K562 (cell line): ENCODE data around the gene NAPA. TPM values are rescaled to one million over a fixed set of nuclear protein-coding genes. Genes with fewer than 3 reads are reported as not detected.
A peak's percentile ranks its signal among the peaks of the same experiment; 100 is the strongest.

ENCODE experiments used
- ATAC-seq: fragments of 200-7000 bp; cut with Tn5 transposase; 3 replicates; pipeline ENCODE4 v1.9.1; 2020; ENCODE audit warnings: moderate library complexity
- BruUV-seq: library from RNA; stranded (reverse); fragments of 400-500 nt; replicated peaks from 2 replicates; lab custom pipeline; 2021; lab: Mats Ljungman, UMichigan
- CTCF ChIA-PET: fragments of 300-600 bp; formaldehyde crosslinking; extraction: SDS; loops from one replicate; lab custom pipeline; 2021; ENCODE audit warnings: low intra/inter-chr PET ratio; lab: Yijun Ruan, JAX
- POLR2A ChIA-PET: fragments of 300-600, 350-650 bp; sonication (Branson Sonifier 250); formaldehyde crosslinking; extraction: SDS; loops from one replicate; lab custom pipeline; 2021; ENCODE audit warnings: antibody characterized with exemption, inconsistent platforms; lab: Yijun Ruan, JAX
- DNase-seq, 4 experiments: peaks; one replicate each; pipeline versions ENCODE4 v3.0.0 to v3.0.0-alpha.2; 2011 to 2018; ENCODE audit warnings: low spot score in 3 of 4, mixed read lengths in 3 of 4; ENCODE audit errors: extremely low read depth in 1 of 4
- FAIRE-seq: peaks from 2 replicates; lab custom pipeline; 2011; peaks lifted over from hg19 to GRCh38; lab: Jason Lieb, UNC
- H2AFZ ChIP-seq: 2 replicates; pipeline ENCODE4 v1.6.0; 2011; ENCODE audit warnings: low read depth, low read length, control low read depth, inconsistent platforms
- H3K27ac ChIP-seq: fragments of 200-600 bp; 3 replicates; pipeline ENCODE4 v1.8.0; 2011; ENCODE audit warnings: low read depth, mild to moderate bottlenecking, control low read depth, inconsistent platforms, low read length, moderate library complexity, mixed read lengths; ENCODE audit errors: extremely low read depth
- H3K27me3 ChIP-seq, 2 experiments: fragments of 300-600 bp in 1 of 2; 2 replicates in 1 of 2; 3 replicates in 1 of 2; pipeline versions ENCODE4 v1.6.0 to v1.8.0; 2011; ENCODE audit warnings: inconsistent platforms in 2 of 2, low read length in 2 of 2, mild to moderate bottlenecking in 1 of 2, mixed read lengths in 1 of 2, moderate library complexity in 1 of 2; ENCODE audit not compliant: control insufficient read depth in 2 of 2, insufficient read depth in 2 of 2
- H3K36me3 ChIP-seq: fragments of 300-600 bp; 3 replicates; pipeline ENCODE4 v1.8.0; 2011; ENCODE audit warnings: mild to moderate bottlenecking, low read length, inconsistent platforms; ENCODE audit not compliant: control insufficient read depth, insufficient read depth
- H3K4me1 ChIP-seq, 2 experiments: fragments of 200-600 bp in 1 of 2; replicated peaks in 1 of 2; 2 replicates in 1 of 2; 3 replicates in 1 of 2; pipeline versions ENCODE4 v1.5.1 to v1.8.0; 2011; ENCODE audit warnings: inconsistent platforms in 2 of 2, low read length in 2 of 2, mild to moderate bottlenecking in 1 of 2, mixed read lengths in 1 of 2, moderate library complexity in 1 of 2; ENCODE audit not compliant: control insufficient read depth in 2 of 2, insufficient read depth in 2 of 2
- H3K4me2 ChIP-seq: 2 replicates; pipeline ENCODE4 v1.6.1; 2011; ENCODE audit warnings: low read length, control low read depth, inconsistent platforms, mixed read lengths; ENCODE audit not compliant: insufficient read depth
- H3K4me3 ChIP-seq: fragments of 200-600 bp; sonication (generic), shearing (Covaris generic); 2 replicates; pipeline ENCODE4 v1.5.1; 2016; ENCODE audit warnings: control low read depth, inconsistent platforms
- H3K79me2 ChIP-seq: fragments of 200-600 bp; 3 replicates; pipeline ENCODE4 v1.8.0; 2011; ENCODE audit warnings: low read length, inconsistent platforms; ENCODE audit not compliant: control insufficient read depth, insufficient read depth
- H3K9ac ChIP-seq, 2 experiments: 2 replicates each; pipeline versions ENCODE4 v1.6.0 to v1.6.1; 2011; ENCODE audit warnings: low read depth in 2 of 2, low read length in 2 of 2, control low read depth in 1 of 2, inconsistent platforms in 1 of 2, mild to moderate bottlenecking in 1 of 2, mixed read lengths in 1 of 2; ENCODE audit not compliant: insufficient read depth in 1 of 2
- H3K9me1 ChIP-seq: one replicate; pipeline ENCODE4 v1.6.0; 2011; ENCODE audit warnings: inconsistent platforms, mild to moderate bottlenecking, low read length, moderate library complexity; ENCODE audit not compliant: control insufficient read depth, insufficient read depth
- H3K9me3 ChIP-seq: replicated peaks from 2 replicates; pipeline ENCODE4 v1.5.1; 2011; ENCODE audit warnings: low read depth, low read length, inconsistent platforms; ENCODE audit not compliant: control insufficient read depth, insufficient read depth
- H4K20me1 ChIP-seq: replicated peaks from 2 replicates; pipeline ENCODE4 v1.6.1; 2011; ENCODE audit warnings: low read length, inconsistent platforms, mixed read lengths; ENCODE audit not compliant: control insufficient read depth, insufficient read depth
- BMI1 ChIP-seq: fragments of 150-350 bp; IDR thresholded peaks from 2 replicates; pipeline ENCODE4 v1.6.1; 2014; ENCODE audit warnings: low read length
- CREBBP ChIP-seq: IDR thresholded peaks from one replicate; pipeline ENCODE4 v1.6.1; 2012; ENCODE audit warnings: low read depth, mild to moderate bottlenecking, control low read depth, inconsistent platforms, low read length
- FUS ChIP-seq: fragments of 200-400 bp; formaldehyde crosslinking; optimal IDR thresholded peaks from 2 replicates; pipeline ENCODE3; 2017; ENCODE audit warnings: low read depth, low read length
- HMGN3 ChIP-seq: IDR thresholded peaks from 2 replicates; pipeline ENCODE4 v1.6.1; 2011; ENCODE audit warnings: borderline replicate concordance, low read depth, mild to moderate bottlenecking, mixed read lengths, low read length; ENCODE audit not compliant: insufficient read length; ENCODE audit errors: extremely low read depth
- MAFK ChIP-seq: IDR thresholded peaks from 2 replicates; pipeline ENCODE4 v1.6.1; 2011; ENCODE audit warnings: low read length, improper control_type of control experiment
- POLR3G ChIP-seq: IDR thresholded peaks from 2 replicates; pipeline ENCODE4 v1.6.1; 2011; ENCODE audit not compliant: insufficient read length, insufficient replicate concordance; ENCODE audit errors: extremely low read depth
- PRDM10 ChIP-seq: fragments of 450-650 bp; IDR thresholded peaks from 2 replicates; pipeline ENCODE4 v1.6.1; 2018; ENCODE audit not compliant: partially characterized antibody
- PRPF4 ChIP-seq: fragments of 200-400 bp; formaldehyde crosslinking; IDR thresholded peaks from one replicate; pipeline ENCODE4 v1.6.1; 2017; ENCODE audit warnings: low read length, low read depth, mild to moderate bottlenecking; ENCODE audit not compliant: insufficient read depth, poor library complexity, severe bottlenecking
- RBM15 ChIP-seq: fragments of 200-400 bp; formaldehyde crosslinking; IDR thresholded peaks from 2 replicates; pipeline ENCODE4 v1.6.1; 2018; ENCODE audit warnings: mild to moderate bottlenecking, low read length, moderate library complexity; ENCODE audit not compliant: insufficient read depth
- SIX5 ChIP-seq, 2 experiments: IDR thresholded peaks; 2 replicates each; pipeline ENCODE4 v1.6.1; 2011; ENCODE audit warnings: low read length in 2 of 2, borderline replicate concordance in 1 of 2, low read depth in 1 of 2, mild to moderate bottlenecking in 1 of 2, moderate library complexity in 1 of 2; ENCODE audit not compliant: insufficient read depth in 1 of 2
- XRCC3 ChIP-seq: fragments of 450-650 bp; IDR thresholded peaks from 2 replicates; pipeline ENCODE4 v1.6.1; 2017; ENCODE audit warnings: mild to moderate bottlenecking, moderate library complexity
- ZEB2 ChIP-seq: fragments of 450-650 bp; IDR thresholded peaks from 2 replicates; pipeline ENCODE4 v1.6.1; 2016
- ZNF253 ChIP-seq: fragments of 250-450 bp; sonication (Bioruptor Pico); conservative IDR thresholded peaks from 2 replicates; pipeline ENCODE4 v1.6.1; 2021; ENCODE audit warnings: mild to moderate bottlenecking
- ZNF316 ChIP-seq: fragments of 450-650 bp; IDR thresholded peaks from 2 replicates; pipeline ENCODE4 v1.6.1; 2016
- ZZZ3 ChIP-seq: fragments of 450-650 bp; IDR thresholded peaks from 2 replicates; pipeline ENCODE4 v1.6.1; 2016; ENCODE audit warnings: antibody characterized with exemption, mild to moderate bottlenecking, moderate library complexity
- WGBS: fragments of 100-300 bp; shearing (Covaris generic); methylation state at CpG from one replicate; pipeline ENCODE4 v1.1.6; 2016; ENCODE audit warnings: low coverage, mixed read lengths; ENCODE audit not compliant: insufficient coverage; ENCODE audit errors: missing lambda C conversion rate; 5-methylcytosine and 5-hydroxymethylcytosine counted together
- in situ Hi-C: fragments of 300-500 bp; cut with MboI; formaldehyde crosslinking; loops from 4 replicates; pipeline ENCODE4 v1.15.0; 2018; ENCODE audit warnings: inconsistent platforms, mixed read lengths
- intact Hi-C: fragments of 100-400 bp; cut with micrococcal nuclease; formaldehyde crosslinking; loops from 2 replicates; pipeline ENCODE4 v1.14.2; 2022
- polyA plus RNA-seq, 8 experiments: library from polyadenylated mRNA; depleted of rRNA in 4 of 8; stranded (reverse) in 5 of 8; unstranded in 3 of 8; fragments of >200 nt; fragmentation: Nextera tagmentation in 2 of 8; fragmentation: Illumina TruSeq in 1 of 8; extraction: Ambion mirVana in 2 of 8; extraction: Trizol in 1 of 8; gene quantifications; 2 replicates each; pipeline versions ENCODE4 v1.2.1 to v1.2.3, GENCODE V29; 2011 to 2014; ENCODE audit warnings: inconsistent platforms in 1 of 8, missing spikeins in 1 of 8
- total RNA-seq, 7 experiments: library from RNA; depleted of rRNA in 6 of 7; stranded (reverse); fragments of >200 nt in 6 of 7; fragmentation: Illumina TruSeq in 2 of 7; extraction: Trizol in 2 of 7; gene quantifications; 2 replicates each; pipeline versions ENCODE4 v1.2.1 to v1.2.3, GENCODE V29; 2011 to 2021; ENCODE audit warnings: low replicate concordance in 1 of 7
- TF ChIP-seq, protein P1 (sequence below): IDR thresholded peaks from 2 replicates; pipeline ENCODE4 v1.6.1; 2012; ENCODE audit warnings: low read depth, low read length, improper control_type of control experiment, borderline replicate concordance

Gene NAPA
- total and polyA plus RNA-seq, 9 of the 15 experiments (the other 6 are each of a cell fraction or from before 2014, with no cell fraction given): 5.4 to 98.6 (median 77.5) TPM

GRCh38 chr19:47446534-47447469 lies 68.1 kb downstream of the NAPA start:
- Histone ChIP-seq H3K4me1 (peaks cover 13 to 39% of the 10 kb centered on the region in 2 experiments; a peak in 4 of 5 replicates), H3K9me1 (peaks cover 5% of the 10 kb centered on the region), H3K36me3 (no peaks in the 10 kb centered on the region), H3K4me3 (peak overlapping the region; percentile 60), H3K79me2 (no peaks in the 10 kb centered on the region), H2AFZ (peak overlapping the region; percentile 100), H3K9me3 (no peaks in the 10 kb centered on the region), H3K4me2 (peak overlapping the region; percentile 97), H3K9ac (peak overlapping the region; percentile 64 to 70), H4K20me1 (peaks cover 7% of the 10 kb centered on the region; the same call in 1 of the 2 replicates), H3K27ac (peak overlapping the region; percentile 84), H3K27me3 (peaks cover 19 to 46% of the 10 kb centered on the region in 2 experiments; a peak in 4 of 5 replicates)
- BruUV-seq: no TSS peak
- ChIA-PET POLR2A (interaction anchor here (0.6 to 1.5 kb wide), 13 partner anchors 9 to 274 kb away, joined by 3 to 7 read pairs (median 3); partner anchors contain the start of gene SLC8A2), CTCF (no interaction called here)
- FAIRE-seq (peak; percentile 52), ATAC-seq (peak; percentile 92), DNase-seq (peak; percentile 84 to 93 (median 88))
- WGBS: under 1% methylated on average over 25 of the region's 28 CpGs
- in situ Hi-C loops (no loop called here), intact Hi-C loops (loop anchor here (10.0 kb wide), 1 partner anchor 158 kb away; the partner anchor contains the start of gene BICRA)
- TF ChIP-seq MAFK (no peak), ZNF253 (no peak), ZEB2 (peak; percentile 89), RBM15 (no peak), SIX5 (IDR thresholded peaks at IDR 0.05; ENCODE audit: borderline replicate concordance in 1 of 2, insufficient read depth in 1 of 2, low read depth in 1 of 2, low read length in 2 of 2) (no peak), CREBBP (no peak), ZZZ3 (no peak), ZNF316 (0 out of 2 replicates have a peak, but pooled peaks have one; percentile 10), PRPF4 (no peak), XRCC3 (no peak), BMI1 (no peak), POLR3G (no peak), HMGN3 (no peak), FUS (no peak), PRDM10 (no peak)
- TF ChIP-seq, protein P1, sequence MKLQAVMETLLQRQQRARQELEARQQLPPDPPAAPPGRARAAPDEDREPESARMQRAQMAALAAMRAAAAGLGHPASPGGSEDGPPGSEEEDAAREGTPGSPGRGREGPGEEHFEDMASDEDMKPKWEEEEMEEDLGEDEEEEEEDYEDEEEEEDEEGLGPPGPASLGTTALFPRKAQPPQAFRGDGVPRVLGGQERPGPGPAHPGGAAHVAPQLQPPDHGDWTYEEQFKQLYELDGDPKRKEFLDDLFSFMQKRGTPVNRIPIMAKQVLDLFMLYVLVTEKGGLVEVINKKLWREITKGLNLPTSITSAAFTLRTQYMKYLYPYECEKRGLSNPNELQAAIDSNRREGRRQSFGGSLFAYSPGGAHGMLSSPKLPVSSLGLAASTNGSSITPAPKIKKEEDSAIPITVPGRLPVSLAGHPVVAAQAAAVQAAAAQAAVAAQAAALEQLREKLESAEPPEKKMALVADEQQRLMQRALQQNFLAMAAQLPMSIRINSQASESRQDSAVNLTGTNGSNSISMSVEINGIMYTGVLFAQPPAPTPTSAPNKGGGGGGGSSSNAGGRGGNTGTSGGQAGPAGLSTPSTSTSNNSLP: no peak
